ENCODE results near the gene SASH1.

Gene SASH1

GRCh38 chr6:148313488-148313887, 29.1 kb upstream of the SASH1 start:
- no peak overlapping the region for H3K4me3 ChIP-seq (ENCODE audit: low read length in 2 of 2)
- H3K27ac ChIP-seq (replicated peaks; ENCODE audit: low read length): no peak overlapping the region
- H3K9me3 ChIP-seq (replicated peaks in 1 of 2; ENCODE audit: control insufficient read depth in 2 of 2, insufficient read depth in 1 of 2, low read depth in 1 of 2, low read length in 2 of 2): no peaks in the 10 kb centered on the region
- no peaks in the 10 kb centered on the region for H3K79me1 ChIP-seq (ENCODE audit: low read depth, low read length)
- H2BK5ac ChIP-seq (ENCODE audit: low read length): no peak overlapping the region
- H3K23ac ChIP-seq (ENCODE audit: low read depth, low read length, poor library complexity): no peak overlapping the region
- H3K14ac ChIP-seq (ENCODE audit: low read length): no peak overlapping the region
- H3K4me1 ChIP-seq (ENCODE audit: control insufficient read depth in 2 of 2, insufficient read depth in 1 of 2, low read depth in 1 of 2, low read length in 2 of 2): no peaks in the 10 kb centered on the region
- H3K27me3 ChIP-seq (ENCODE audit: control insufficient read depth in 3 of 3, insufficient read depth in 3 of 3, low read depth in 1 of 3, low read length in 3 of 3): no peaks in the 10 kb centered on the region
- H2BK15ac ChIP-seq (ENCODE audit: low read length): no peak overlapping the region
- no peak overlapping the region for H4K8ac ChIP-seq (ENCODE audit: low read depth, low read length)
- H3K18ac ChIP-seq (ENCODE audit: low read length): no peak overlapping the region
- no peak overlapping the region for H2BK120ac ChIP-seq (ENCODE audit: low read depth, low read length)
- peak overlapping the region; percentile 51 for H2AFZ ChIP-seq (ENCODE audit: low read length)
- no peak overlapping the region for H2AK5ac ChIP-seq (ENCODE audit: low read depth, low read length)
- H3K4me2 ChIP-seq (ENCODE audit: insufficient read depth, low read length, poor library complexity, severe bottlenecking): no peak overlapping the region
- H2BK12ac ChIP-seq (ENCODE audit: low read length): no peak overlapping the region
- WGBS, 2 donors (ENCODE audit: extremely low coverage in 2 of 2, insufficient read length in 2 of 2, insufficient replicate concordance in 1 of 2): no CpG with 5 or more reads among the region's 8 CpGs
- H4K91ac ChIP-seq (ENCODE audit: low read depth, low read length, poor library complexity): no peak overlapping the region
- H3K9ac ChIP-seq (ENCODE audit: low read depth, low read length, poor library complexity): no peak overlapping the region
- H3K4ac ChIP-seq (ENCODE audit: low read length): no peak overlapping the region
- H3K36me3 ChIP-seq (replicated peaks in 1 of 2; ENCODE audit: control insufficient read depth in 2 of 2, insufficient read depth in 2 of 2, low read length in 2 of 2): no peaks in the 10 kb centered on the region
- DNase-seq (ENCODE audit: low spot score): no peak

DNA sequence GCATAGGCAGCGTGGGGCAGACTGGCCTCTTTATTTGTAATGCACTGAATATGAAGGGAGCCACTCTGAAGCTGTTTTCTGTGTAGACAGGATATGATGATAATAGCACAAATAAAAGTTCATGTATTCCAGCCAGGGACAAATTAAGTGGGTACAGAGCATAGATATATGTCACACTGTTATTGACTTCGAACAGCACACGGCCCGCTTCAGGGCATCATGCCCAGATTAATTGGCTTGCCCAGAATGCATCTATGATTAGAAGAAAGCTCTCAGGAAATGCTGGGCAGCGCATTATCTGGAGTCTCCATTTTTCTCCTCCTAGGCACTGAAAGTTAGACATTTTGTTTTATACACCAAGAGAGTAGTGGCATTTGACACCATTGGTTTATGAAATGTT, 26.3 kb upstream of the SASH1 start:
- H2BK5ac ChIP-seq (ENCODE audit: low read length): no peak overlapping the region
- H3K14ac ChIP-seq (ENCODE audit: low read length): no peak overlapping the region
- no peak overlapping the region for H2AFZ ChIP-seq (ENCODE audit: low read length)
- WGBS, 2 donors (ENCODE audit: extremely low coverage in 2 of 2, insufficient read length in 2 of 2, insufficient replicate concordance in 1 of 2): no CpG with 5 or more reads among the region's 5 CpGs
- no peak overlapping the region for H4K91ac ChIP-seq (ENCODE audit: low read depth, low read length, poor library complexity)
- H3K4me1 ChIP-seq (ENCODE audit: control insufficient read depth in 2 of 2, insufficient read depth in 1 of 2, low read depth in 1 of 2, low read length in 2 of 2): no peaks in the 10 kb centered on the region
- no peak overlapping the region for H2BK12ac ChIP-seq (ENCODE audit: low read length)
- no peak overlapping the region for H3K4me2 ChIP-seq (ENCODE audit: insufficient read depth, low read length, poor library complexity, severe bottlenecking)
- no peak overlapping the region for H4K8ac ChIP-seq (ENCODE audit: low read depth, low read length)
- no peak overlapping the region for H2BK15ac ChIP-seq (ENCODE audit: low read length)
- H3K27me3 ChIP-seq (ENCODE audit: control insufficient read depth in 3 of 3, insufficient read depth in 3 of 3, low read depth in 1 of 3, low read length in 3 of 3): no peaks in the 10 kb centered on the region
- no peak overlapping the region for H2BK120ac ChIP-seq (ENCODE audit: low read depth, low read length)
- H3K18ac ChIP-seq (ENCODE audit: low read length): no peak overlapping the region
- H3K9me3 ChIP-seq (replicated peaks in 1 of 2; ENCODE audit: control insufficient read depth in 2 of 2, insufficient read depth in 1 of 2, low read depth in 1 of 2, low read length in 2 of 2): no peaks in the 10 kb centered on the region
- no peak overlapping the region for H3K4me3 ChIP-seq (ENCODE audit: low read length in 2 of 2)
- H3K79me1 ChIP-seq (ENCODE audit: low read depth, low read length): no peaks in the 10 kb centered on the region
- no peak overlapping the region for H3K9ac ChIP-seq (ENCODE audit: low read depth, low read length, poor library complexity)
- no peaks in the 10 kb centered on the region for H3K36me3 ChIP-seq (replicated peaks in 1 of 2; ENCODE audit: control insufficient read depth in 2 of 2, insufficient read depth in 2 of 2, low read length in 2 of 2)
- H2AK5ac ChIP-seq (ENCODE audit: low read depth, low read length): no peak overlapping the region
- no peak overlapping the region for H3K23ac ChIP-seq (ENCODE audit: low read depth, low read length, poor library complexity)
- no peak for DNase-seq (ENCODE audit: low spot score)
- no peak overlapping the region for H3K4ac ChIP-seq (ENCODE audit: low read length)
- H3K27ac ChIP-seq (replicated peaks; ENCODE audit: low read length): no peak overlapping the region

GRCh38 chr6:148317051-148317450, 25.6 kb upstream of the SASH1 start:
- Histone ChIP-seq H4K91ac (ENCODE audit: low read depth, low read length, poor library complexity) (no peak overlapping the region), H2BK5ac (ENCODE audit: low read length) (no peak overlapping the region), H3K27ac (replicated peaks; ENCODE audit: low read length) (no peak overlapping the region), H2AK5ac (ENCODE audit: low read depth, low read length) (no peak overlapping the region), H3K23ac (ENCODE audit: low read depth, low read length, poor library complexity) (no peak overlapping the region), H3K9me3 (replicated peaks in 1 of 2; ENCODE audit: control insufficient read depth in 2 of 2, insufficient read depth in 1 of 2, low read depth in 1 of 2, low read length in 2 of 2) (no peaks in the 10 kb centered on the region), H3K14ac (ENCODE audit: low read length) (no peak overlapping the region), H3K9ac (ENCODE audit: low read depth, low read length, poor library complexity) (no peak overlapping the region), H2BK12ac (ENCODE audit: low read length) (no peak overlapping the region), H4K8ac (ENCODE audit: low read depth, low read length) (no peak overlapping the region), H3K18ac (ENCODE audit: low read length) (no peak overlapping the region), H3K4ac (ENCODE audit: low read length) (no peak overlapping the region), H3K79me1 (ENCODE audit: low read depth, low read length) (no peaks in the 10 kb centered on the region), H2BK120ac (ENCODE audit: low read depth, low read length) (no peak overlapping the region), H3K27me3 (ENCODE audit: control insufficient read depth in 3 of 3, insufficient read depth in 3 of 3, low read depth in 1 of 3, low read length in 3 of 3) (no peaks in the 10 kb centered on the region), H3K36me3 (replicated peaks in 1 of 2; ENCODE audit: control insufficient read depth in 2 of 2, insufficient read depth in 2 of 2, low read length in 2 of 2) (no peaks in the 10 kb centered on the region), H2AFZ (ENCODE audit: low read length) (no peak overlapping the region), H3K4me3 (ENCODE audit: low read length in 2 of 2) (no peak overlapping the region), H3K4me1 (ENCODE audit: control insufficient read depth in 2 of 2, insufficient read depth in 1 of 2, low read depth in 1 of 2, low read length in 2 of 2) (no peaks in the 10 kb centered on the region), H3K4me2 (ENCODE audit: insufficient read depth, low read length, poor library complexity, severe bottlenecking) (no peak overlapping the region), H2BK15ac (ENCODE audit: low read length) (no peak overlapping the region)
- WGBS, 2 donors (ENCODE audit: extremely low coverage in 2 of 2, insufficient read length in 2 of 2, insufficient replicate concordance in 1 of 2): no CpG with 5 or more reads among the region's 1 CpG
- no peak for DNase-seq (ENCODE audit: low spot score)

DNA sequence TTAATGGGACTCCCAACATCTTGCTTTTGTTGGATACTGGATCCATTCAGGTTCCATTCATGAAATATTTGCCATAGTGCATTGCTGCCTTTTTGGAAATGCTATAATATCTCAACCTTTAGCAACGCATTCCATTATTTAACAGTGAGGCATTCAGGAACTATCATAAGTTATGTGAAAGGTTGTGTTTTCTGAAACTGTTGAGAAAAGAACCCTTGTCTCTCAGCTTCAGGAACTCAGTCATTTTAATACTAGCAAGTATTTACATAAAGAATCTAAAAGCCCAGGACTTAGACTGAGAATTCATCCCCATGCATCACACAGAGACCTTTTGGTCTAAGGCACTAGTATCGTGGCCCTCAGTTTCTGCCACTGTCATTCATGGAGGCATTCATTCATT, 24.9 kb upstream of the SASH1 start:
- H2AK5ac ChIP-seq (ENCODE audit: low read depth, low read length): no peak overlapping the region
- no CpG with 5 or more reads among the region's 2 CpGs for WGBS, 2 donors (ENCODE audit: extremely low coverage in 2 of 2, insufficient read length in 2 of 2, insufficient replicate concordance in 1 of 2)
- DNase-seq (ENCODE audit: low spot score): no peak
- H3K4me1 ChIP-seq (ENCODE audit: control insufficient read depth in 2 of 2, insufficient read depth in 1 of 2, low read depth in 1 of 2, low read length in 2 of 2): no peaks in the 10 kb centered on the region
- H2BK15ac ChIP-seq (ENCODE audit: low read length): no peak overlapping the region
- no peak overlapping the region for H4K91ac ChIP-seq (ENCODE audit: low read depth, low read length, poor library complexity)
- H3K79me1 ChIP-seq (ENCODE audit: low read depth, low read length): no peaks in the 10 kb centered on the region
- H3K9ac ChIP-seq (ENCODE audit: low read depth, low read length, poor library complexity): no peak overlapping the region
- H2AFZ ChIP-seq (ENCODE audit: low read length): no peak overlapping the region
- no peaks in the 10 kb centered on the region for H3K9me3 ChIP-seq (replicated peaks in 1 of 2; ENCODE audit: control insufficient read depth in 2 of 2, insufficient read depth in 1 of 2, low read depth in 1 of 2, low read length in 2 of 2)
- no peak overlapping the region for H3K27ac ChIP-seq (replicated peaks; ENCODE audit: low read length)
- H3K23ac ChIP-seq (ENCODE audit: low read depth, low read length, poor library complexity): no peak overlapping the region
- no peak overlapping the region for H3K18ac ChIP-seq (ENCODE audit: low read length)
- no peaks in the 10 kb centered on the region for H3K36me3 ChIP-seq (replicated peaks in 1 of 2; ENCODE audit: control insufficient read depth in 2 of 2, insufficient read depth in 2 of 2, low read length in 2 of 2)
- no peak overlapping the region for H2BK12ac ChIP-seq (ENCODE audit: low read length)
- no peak overlapping the region for H3K4ac ChIP-seq (ENCODE audit: low read length)
- no peak overlapping the region for H3K4me3 ChIP-seq (ENCODE audit: low read length in 2 of 2)
- no peak overlapping the region for H4K8ac ChIP-seq (ENCODE audit: low read depth, low read length)
- no peak overlapping the region for H2BK5ac ChIP-seq (ENCODE audit: low read length)
- H2BK120ac ChIP-seq (ENCODE audit: low read depth, low read length): no peak overlapping the region
- no peak overlapping the region for H3K4me2 ChIP-seq (ENCODE audit: insufficient read depth, low read length, poor library complexity, severe bottlenecking)
- H3K14ac ChIP-seq (ENCODE audit: low read length): no peak overlapping the region
- no peaks in the 10 kb centered on the region for H3K27me3 ChIP-seq (ENCODE audit: control insufficient read depth in 3 of 3, insufficient read depth in 3 of 3, low read depth in 1 of 3, low read length in 3 of 3)
